CD1c-positive myeloid dendritic cell (primary cell): ENCODE results near the gene STOX2.

ENCODE experiments used
- DNase-seq: peaks from one replicate; pipeline ENCODE4 v3.0.0-alpha.2; 2016; ENCODE audit errors: extremely low spot score

Gene STOX2, protein sequence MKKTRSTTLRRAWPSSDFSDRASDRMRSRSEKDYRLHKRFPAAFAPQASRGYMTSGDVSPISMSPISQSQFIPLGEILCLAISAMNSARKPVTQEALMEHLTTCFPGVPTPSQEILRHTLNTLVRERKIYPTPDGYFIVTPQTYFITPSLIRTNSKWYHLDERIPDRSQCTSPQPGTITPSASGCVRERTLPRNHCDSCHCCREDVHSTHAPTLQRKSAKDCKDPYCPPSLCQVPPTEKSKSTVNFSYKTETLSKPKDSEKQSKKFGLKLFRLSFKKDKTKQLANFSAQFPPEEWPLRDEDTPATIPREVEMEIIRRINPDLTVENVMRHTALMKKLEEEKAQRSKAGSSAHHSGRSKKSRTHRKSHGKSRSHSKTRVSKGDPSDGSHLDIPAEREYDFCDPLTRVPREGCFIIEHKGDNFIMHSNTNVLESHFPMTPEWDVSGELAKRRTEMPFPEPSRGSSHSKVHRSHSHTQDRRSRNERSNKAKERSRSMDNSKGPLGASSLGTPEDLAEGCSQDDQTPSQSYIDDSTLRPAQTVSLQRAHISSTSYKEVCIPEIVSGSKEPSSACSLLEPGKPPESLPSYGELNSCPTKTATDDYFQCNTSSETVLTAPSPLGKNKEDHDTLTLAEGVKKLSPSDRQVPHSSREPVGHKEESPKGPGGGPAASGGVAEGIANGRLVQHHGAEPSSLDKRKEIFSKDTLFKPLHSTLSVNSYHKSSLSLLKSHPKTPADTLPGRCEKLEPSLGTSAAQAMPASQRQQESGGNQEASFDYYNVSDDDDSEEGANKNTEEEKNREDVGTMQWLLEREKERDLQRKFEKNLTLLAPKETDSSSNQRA (N-terminal part only)

DNA sequence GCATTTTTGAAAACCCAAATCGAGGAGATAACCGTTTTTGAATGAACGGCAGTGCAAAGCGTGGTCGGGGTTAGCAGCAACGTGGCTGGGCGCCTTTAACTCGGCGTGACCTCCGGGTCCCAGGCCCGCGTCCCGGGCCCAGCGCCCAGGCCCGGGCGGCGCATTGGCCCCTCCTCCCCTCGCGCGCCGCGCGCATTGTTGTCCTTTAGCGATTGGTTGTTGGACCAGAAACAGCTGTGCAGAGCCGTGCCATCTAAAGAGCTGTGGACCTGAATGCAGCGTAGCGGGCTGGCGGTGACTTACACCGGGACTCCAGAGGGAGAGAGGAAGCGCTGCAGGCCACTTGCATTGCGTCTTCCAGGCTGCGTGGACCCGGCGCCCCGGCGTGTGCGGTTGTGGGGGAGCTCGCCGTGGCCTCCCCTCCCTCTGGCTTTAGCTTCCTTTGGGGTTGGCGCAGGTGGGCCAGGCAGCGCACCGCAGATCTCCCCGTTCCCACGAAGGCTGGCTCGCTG lies at the start of gene STOX2:
STOX2 (plus strand) TSS at position 227 of the 512 bp plus-strand sequence. CDS start 1,484 bp downstream, outside the sequence.
- peak; percentile 7 for DNase-seq

DNA sequence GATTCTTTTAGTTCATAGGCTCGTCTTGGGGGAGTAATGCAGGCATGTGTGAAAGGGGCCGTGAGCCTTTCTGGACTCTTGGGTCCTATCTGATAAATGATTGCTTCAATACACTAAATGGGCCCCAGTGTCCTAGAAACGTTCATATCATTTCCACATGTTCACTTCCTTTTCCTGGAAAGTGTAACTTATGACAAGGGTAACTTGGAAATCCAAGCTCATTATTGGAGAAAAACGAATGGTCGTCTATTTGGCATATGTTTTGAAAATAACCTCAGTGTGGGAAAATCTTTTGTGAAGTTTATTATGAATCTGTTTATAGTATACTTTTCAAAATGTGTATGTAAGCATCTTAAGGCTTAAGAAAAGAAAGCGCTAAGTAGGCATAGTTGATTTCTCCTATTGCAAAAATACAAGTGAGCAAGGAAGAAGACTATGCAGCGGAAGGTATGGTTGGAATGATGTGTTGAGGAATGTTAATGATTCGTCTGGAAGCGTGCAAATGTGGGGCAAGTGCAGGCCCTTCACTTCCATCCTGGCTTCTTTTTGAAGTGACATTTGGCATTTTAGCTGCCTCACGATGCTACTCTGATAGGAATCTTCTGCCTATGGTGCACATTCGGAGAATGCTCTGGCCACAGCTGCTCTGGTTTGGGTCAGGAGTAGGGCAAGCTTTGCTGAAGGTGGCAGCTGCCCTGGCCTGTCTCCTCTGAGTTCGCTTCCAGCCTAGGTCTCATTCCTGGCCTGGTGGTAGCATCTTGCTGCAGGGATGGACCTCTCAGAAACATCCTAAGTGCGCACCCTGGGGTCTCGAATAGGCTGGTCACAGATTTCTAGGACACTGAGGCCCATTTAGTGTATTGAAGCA lies 49.5 kb upstream of the STOX2 start:
- no peak for DNase-seq

DNA sequence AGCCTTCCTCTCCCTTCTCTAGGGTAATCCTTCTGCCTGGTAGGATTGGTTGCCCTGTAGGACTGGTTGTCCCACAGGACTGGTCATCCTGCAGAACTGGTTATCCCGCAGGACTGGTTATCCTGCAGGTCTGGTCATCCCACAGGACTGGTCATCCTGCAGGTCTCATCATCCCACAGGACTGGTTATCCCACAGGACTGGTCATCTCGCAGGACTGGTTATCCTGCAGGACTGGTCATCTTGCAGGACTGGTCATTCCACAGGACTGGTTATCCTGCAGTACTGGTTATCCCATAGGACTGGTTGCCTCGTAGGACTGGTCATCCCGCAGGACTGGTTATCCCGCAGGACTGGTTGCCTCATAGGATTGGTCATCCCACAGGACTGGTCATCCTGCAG lies 48.1 kb upstream of the STOX2 start:
- DNase-seq: no peak

DNA sequence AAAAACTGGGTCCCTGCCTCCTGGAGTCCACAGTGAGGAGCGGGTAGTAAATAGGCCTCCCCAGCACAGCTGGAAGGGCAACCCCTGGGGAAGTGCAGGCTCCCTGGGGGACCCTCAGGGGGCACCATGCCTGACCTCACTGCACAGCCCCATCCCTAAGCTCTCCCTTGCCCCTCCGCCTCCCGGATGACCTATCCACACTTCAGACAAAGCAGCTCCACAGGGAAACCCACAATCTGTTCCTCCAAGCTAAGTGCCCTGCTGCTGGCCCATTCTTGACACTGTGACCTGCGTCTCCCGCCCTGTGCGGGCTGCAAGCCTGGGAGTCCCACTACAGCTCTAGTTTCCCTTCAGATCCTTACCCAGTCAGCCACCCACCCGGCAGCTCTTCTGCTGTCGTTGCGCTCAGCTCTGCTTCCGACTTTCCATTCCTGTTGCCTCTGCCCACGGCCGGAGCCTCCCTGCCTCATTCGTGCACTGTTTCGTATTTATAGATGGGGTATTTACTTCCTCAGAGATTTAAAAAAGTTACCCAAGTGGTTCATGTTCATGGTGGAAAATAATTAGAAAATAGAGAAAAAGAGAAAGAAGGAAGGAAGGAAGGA lies 47.0 kb upstream of the STOX2 start:
- DNase-seq: no peak

DNA sequence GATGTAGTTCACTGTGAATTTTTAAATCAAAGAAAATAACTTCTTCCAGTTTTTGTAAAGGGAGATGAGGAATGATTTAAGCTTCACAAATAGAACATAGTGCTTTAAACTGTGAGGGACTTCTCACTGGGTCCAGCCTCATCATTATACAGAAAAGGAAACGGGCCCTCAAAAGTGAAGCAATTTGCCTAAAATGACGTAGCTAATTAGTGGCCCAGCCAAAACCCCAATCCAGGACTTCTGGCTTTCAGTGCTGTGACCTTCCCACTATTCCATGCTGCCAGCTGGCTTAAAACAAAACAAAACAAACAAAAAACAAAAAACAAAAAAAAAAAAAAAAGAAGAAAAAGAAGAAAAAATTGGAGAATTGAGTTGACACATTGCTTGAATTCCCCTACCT lies 45.0 kb upstream of the STOX2 start:
- no peak for DNase-seq

DNA sequence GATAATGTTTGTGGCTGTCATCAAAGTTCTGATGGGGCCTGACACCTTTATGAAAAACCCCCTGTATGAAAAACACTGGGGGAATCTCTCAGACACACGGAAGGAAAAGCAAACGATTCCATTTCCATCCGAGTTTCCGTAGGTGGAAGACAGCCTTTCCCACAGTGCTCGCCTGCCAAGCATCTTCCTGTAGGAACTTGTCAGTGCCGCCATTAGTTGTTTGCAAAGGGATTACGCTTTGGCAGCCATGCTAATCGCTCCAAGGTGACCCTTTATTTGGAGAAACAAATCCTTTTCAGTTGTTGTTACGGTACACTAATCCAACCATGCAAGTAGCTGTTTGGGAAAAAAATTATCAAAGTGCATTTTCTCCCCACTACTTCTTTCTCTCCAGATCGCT lies 44.4 kb upstream of the STOX2 start:
- no peak for DNase-seq

DNA sequence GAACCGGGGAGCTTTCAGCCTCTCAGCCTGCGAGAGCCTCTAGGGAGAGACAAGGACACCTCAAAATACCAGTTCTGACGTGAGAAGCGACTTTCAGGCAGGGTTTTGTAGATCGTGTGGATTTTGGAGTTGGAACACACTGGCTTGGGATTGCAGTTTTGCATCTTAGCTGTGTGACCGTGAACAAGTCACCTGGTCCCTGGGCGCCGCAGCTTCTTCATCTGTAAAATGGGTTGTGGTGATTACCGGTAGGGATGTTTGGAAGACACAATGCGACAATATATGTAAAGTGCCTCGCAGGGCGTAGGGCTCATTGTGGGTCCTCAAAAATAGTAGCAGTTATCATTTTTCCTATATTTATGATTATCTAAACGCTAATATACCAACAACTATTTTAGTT lies 43.7 kb upstream of the STOX2 start:
- no peak for DNase-seq

DNA sequence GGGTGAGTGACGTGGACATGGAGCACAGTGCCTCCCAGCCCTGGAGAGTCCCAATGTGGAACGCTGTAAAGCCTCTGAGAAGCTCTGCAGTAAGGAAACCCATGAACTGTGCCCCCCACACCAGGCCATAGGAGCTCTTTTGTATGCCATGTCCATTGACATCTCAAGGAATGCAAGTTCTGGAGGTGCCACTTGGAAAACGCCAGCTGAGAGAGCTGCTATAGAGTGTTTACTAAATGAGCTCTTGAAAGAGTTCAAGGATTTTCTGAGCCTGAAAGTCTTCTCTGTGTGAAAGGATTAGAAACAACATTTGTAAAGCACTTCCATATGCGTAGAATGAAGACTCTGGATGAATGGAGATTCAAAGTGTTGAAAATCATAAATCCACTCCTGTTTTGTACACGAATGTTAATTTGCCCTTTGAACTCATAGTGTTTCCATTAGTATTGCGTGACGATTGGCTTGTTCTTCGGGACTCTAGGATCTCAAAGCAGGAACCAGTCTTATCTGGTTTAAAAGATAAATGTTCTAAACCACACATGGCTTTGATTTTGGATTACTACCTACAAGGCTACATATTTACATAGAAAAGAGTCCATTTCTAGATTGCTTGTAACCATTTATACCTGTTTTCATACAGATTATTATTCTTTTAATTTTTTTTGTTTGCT lies 41.8 kb upstream of the STOX2 start:
- no peak for DNase-seq

DNA sequence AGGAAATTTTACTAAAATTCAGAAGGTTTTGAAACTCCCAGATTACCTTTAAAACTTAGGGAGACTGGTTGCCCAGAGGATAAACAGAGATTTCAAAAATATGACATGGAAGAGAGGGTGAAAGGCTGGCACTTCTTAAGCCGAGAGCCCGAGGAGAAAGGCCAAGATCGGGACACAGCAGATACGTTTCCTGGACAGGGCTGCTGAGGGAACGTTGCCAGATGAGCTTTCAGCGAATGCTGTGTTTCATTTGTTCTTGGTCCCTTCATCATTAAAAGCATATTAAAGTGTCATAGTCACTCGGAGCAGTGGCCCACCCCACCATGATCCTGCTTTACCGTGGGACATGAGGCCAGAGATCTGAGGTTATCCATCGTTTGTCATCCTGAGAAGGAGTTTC lies 37.9 kb upstream of the STOX2 start:
- DNase-seq: no peak

DNA sequence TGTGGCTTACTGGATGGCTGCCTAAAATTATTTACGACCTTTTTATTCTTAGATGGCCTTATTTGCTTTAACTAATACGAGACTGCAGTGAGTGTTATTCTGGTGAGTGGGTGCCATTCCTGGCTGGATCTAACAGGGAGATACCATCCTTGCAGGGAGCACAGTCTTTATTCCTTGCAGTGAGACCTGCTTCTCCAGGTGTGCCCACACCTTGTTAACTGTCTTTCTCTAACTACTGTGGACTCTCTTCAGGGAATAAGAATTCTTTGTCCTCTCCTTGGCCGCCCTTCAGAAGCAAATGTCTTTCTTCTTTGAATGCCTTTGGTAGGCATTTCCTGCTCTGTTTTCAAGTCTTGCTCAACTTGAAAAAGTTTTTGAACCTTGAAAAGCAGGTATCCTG lies 34.1 kb upstream of the STOX2 start:
- no peak for DNase-seq

DNA sequence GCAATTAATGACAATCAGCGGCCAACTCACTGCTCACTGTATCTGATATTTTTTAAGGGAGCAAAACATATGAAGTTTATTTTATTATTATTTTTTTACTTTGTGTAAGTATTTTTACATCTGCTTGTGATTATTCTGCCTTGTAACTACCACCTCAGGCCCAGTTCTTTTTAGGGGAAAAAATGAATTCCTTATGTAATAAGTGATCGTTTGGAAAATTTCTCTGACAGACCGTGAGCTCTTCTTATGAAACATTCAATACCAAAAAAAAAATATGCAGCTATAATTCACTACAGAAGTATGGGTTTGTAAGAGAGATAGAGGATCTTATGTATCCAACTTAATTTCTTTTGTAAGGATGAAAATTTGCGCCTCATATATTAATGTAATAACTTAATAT lies 33.5 kb upstream of the STOX2 start:
- DNase-seq: no peak

DNA sequence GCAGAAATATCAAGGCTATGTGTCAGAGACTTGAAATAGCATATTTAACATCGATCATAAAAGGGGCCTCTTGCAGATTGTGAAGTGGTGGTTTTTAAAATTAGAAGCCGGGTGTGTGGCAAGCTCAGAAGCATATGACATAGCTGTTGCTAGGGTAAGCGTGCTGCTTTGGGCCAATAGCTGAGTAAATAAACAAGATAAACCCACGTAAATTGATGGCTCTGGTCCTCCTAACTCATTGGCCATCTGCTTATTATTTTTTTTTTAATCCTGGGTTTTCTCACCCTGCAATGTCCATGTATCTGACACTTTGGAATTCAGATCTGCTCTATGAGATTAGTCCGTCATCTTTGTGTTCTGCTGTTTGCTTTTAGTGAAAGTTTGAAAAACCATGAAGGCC lies 32.6 kb upstream of the STOX2 start:
- no peak for DNase-seq

DNA sequence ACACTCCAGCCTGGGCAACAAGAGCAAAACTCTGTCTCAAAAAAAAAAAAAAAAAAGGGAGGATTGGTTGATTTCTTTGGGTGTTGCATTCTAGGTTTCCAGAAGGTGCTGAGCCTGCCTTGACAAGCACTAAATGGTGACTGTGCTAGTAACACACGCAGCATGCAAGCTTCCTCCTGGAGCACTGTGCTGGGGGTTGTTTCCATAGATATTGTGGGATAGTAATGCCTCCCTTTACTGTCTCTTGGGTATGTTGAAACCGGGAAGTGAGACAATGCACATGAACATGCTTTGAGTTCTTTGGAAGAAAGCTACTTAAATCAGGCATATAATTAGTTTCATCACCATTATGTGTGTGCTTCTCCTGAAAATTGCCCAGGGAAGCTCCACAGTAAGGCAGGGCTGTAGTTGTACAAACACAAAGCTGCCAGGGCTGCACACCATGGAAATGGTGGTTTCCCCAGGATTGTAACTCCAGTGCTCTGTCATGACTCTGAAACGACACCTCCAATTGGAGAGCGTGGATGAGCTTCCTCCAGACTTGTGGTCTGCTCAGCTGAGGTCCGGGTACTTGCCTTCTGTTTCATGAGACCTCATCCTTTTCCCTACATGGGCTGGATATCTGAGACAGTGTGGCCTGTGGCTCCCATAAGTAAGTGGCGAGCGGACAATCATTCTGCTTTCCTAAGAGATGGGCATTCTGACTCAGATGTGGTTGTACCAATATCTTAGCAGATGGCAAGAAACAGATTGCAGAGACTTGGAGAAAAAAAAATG lies 31.5 kb upstream of the STOX2 start:
- DNase-seq: peak; percentile 12

DNA sequence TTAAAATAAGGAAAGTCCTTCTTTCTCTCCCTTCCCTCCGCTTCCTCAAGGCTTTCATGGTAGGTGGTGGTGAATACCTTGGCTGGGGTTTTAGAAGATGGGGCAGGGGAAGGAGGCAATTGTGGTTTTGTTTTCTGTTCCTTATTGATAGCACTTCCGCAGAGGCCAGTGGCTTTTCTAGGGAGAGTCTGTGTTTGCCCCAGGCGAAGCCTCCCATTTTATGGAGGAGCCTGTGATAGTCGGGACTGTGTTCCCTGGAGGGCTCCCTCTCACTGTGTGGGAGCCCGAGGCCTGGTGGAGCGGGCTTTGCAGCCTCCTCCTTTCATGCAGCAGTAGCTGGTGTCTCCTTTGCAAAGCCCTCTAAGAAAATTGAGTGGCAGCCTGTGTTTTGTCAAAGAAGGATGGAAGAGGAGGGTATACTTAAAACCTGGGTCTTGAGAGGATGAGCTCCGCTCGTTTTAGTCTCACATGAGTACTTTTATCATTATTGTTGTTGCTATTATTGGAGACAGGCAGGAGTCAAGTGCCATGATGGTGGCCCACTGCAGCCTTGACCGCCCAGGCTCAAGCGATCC lies 29.8 kb upstream of the STOX2 start:
- DNase-seq: peak; percentile 5

DNA sequence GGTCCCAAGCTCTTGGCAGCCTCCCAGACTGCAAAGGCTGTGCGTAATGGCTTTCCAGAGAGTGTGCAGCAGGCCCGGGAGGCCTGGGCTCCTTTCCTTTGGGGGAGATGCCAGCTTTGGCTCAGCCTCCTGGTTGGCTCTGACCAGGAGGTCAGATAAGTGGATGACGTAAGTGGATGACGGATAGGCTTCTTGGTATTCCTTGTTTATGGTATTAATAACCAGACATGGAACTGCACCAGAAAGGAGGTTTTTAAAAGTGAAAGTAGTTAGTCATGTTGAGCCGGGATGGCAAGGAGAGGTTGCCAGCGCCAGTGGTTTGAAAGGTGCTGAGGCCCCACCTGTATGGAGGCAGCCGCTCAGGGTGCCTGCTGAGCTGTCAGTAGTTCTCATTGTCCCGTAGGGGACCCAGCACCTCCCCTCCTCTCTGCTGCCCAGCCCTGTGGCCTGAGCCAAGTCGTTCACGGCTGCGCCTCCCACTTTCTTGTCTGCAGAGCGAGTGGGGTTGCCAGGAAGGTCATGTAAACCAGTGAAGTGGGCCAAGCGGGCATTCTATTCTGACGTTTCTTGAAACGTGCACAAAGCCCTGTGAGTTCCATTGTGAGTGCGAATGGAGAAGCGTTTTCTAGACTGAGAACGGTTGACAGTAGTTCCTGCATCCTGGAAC lies 28.7 kb upstream of the STOX2 start:
- DNase-seq: no peak

DNA sequence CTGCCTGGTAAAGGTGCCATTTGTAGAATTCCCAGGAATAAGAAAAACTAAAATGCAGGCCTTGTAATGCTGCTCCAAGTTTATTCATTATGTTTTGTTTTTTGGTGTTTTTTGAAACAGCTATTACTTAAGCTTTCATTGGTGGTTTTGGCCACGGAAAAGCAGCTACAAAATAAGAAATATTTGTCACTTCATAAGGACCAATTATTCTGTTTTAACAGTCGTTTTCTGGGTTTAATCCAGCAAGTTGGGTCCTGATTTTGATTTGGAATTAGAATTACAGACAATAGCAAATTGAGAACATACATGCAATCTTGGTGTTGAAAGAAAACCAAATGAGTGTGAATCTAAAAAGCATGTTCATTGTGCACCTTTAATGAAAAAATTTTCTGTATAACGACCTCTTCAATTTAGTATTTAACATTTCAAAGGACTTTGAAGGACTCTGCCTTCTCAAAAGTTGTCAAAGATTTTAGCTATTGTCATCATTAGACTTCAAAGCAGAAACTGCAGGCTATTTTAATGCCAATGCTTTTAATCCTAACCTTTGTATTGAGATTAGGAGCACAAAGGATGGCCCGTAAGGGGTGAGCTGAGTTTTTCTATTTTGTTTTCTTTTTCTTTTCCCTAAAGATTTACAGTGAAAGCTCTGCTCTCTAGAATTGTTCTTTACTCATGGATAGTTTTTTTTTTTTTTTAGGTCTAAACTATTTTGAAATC lies 26.7 kb upstream of the STOX2 start:
- no peak for DNase-seq

DNA sequence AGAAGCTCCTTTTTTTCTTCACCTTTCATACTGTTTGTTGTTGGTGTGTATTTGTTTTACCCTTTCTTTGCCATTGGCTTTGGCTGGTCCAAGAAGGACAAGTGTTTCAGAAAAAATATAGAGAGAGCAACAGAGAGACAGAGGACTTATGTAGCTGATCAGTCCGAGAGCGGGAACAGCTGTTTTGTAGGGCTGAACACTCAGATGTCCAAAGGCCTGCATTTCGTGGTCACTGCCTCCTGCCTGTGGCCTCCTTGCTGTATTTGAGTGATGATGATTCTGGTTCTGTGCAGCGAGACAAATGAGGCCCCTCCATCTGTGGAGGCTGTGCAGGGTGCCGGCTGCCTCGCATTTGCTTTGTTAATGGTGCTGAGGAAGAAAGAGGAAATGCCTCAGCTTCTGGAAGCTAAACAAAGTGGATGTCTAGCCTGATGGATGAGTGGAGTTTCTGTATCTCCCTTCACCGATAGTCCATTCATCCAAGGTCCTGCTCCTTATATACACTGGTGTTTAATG lies 19.8 kb upstream of the STOX2 start:
- DNase-seq: no peak

DNA sequence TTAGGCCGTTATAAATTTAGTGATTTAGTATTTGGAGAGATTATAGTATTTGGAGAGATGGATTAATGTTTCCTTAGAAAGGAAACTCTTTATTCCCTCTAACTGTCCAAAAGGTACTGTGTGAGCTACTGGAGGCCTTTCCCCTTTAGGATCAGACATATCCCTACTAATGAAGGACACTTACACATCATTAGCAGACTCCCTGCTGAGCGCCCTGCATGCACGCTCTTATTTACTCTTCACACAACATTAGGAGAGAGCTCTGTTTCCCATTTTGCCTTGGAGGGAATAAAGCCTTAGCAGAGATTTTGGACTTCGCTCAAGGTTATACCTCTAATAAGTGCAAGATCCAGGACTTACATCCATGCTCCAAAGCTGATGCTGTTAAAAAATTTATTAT lies 17.8 kb upstream of the STOX2 start:
- DNase-seq: no peak
